ENCODE data around the gene CASS4. TPM values are rescaled to one million over a fixed set of nuclear protein-coding genes. Genes with fewer than 3 reads are reported as not detected.

CASS4 gene
- total RNA-seq, 1 donor: under 0.01 TPM

GRCh38 chr20:56373942-56374341, 38.1 kb upstream of the CASS4 start:
- Histone ChIP-seq H3K4me2 (ENCODE audit: insufficient read depth, low read length) (peak overlapping the region; percentile 1), H3K4me3 (ENCODE audit: insufficient read depth, low read length) (no peak overlapping the region), H2AFZ (ENCODE audit: low read length) (no peak overlapping the region), H3K4me1 (ENCODE audit: insufficient read depth, low read length) (peaks cover 4% of the 10 kb centered on the region), H3K9me3 (ENCODE audit: low read depth, low read length) (no peaks in the 10 kb centered on the region), H3K36me3 (ENCODE audit: insufficient read depth, low read length) (peaks cover 35% of the 10 kb centered on the region), H3K27me3 (ENCODE audit: insufficient read depth, low read length) (no peaks in the 10 kb centered on the region), H4K20me1 (ENCODE audit: insufficient read depth, low read length) (no peaks in the 10 kb centered on the region), H3K79me2 (ENCODE audit: insufficient read depth, low read length) (peaks cover 60% of the 10 kb centered on the region), H3K27ac (ENCODE audit: low read depth, low read length) (peak overlapping the region; percentile 38)
- TF ChIP-seq, protein P1, sequence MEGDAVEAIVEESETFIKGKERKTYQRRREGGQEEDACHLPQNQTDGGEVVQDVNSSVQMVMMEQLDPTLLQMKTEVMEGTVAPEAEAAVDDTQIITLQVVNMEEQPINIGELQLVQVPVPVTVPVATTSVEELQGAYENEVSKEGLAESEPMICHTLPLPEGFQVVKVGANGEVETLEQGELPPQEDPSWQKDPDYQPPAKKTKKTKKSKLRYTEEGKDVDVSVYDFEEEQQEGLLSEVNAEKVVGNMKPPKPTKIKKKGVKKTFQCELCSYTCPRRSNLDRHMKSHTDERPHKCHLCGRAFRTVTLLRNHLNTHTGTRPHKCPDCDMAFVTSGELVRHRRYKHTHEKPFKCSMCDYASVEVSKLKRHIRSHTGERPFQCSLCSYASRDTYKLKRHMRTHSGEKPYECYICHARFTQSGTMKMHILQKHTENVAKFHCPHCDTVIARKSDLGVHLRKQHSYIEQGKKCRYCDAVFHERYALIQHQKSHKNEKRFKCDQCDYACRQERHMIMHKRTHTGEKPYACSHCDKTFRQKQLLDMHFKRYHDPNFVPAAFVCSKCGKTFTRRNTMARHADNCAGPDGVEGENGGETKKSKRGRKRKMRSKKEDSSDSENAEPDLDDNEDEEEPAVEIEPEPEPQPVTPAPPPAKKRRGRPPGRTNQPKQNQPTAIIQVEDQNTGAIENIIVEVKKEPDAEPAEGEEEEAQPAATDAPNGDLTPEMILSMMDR (IDR thresholded peaks at IDR 0.05; ENCODE audit: extremely low read depth, low read depth, low read length): no peak
- DNase-seq (ENCODE audit: insufficient read length, low spot score, missing footprints): peak; percentile 83

- Histone ChIP-seq H3K4me2 (ENCODE audit: insufficient read depth, low read length) (peak overlapping the region; percentile 1), H3K79me2 (ENCODE audit: insufficient read depth, low read length) (peaks cover 70% of the 10 kb centered on the region), H3K4me1 (ENCODE audit: insufficient read depth, low read length) (peaks cover 14% of the 10 kb centered on the region), H3K4me3 (ENCODE audit: insufficient read depth, low read length) (no peak overlapping the region), H3K27ac (ENCODE audit: low read depth, low read length) (no peak overlapping the region), H2AFZ (ENCODE audit: low read length) (no peak overlapping the region), H4K20me1 (ENCODE audit: insufficient read depth, low read length) (no peaks in the 10 kb centered on the region), H3K36me3 (ENCODE audit: insufficient read depth, low read length) (peaks cover 34% of the 10 kb centered on the region), H3K9me3 (ENCODE audit: low read depth, low read length) (no peaks in the 10 kb centered on the region), H3K27me3 (ENCODE audit: insufficient read depth, low read length) (no peaks in the 10 kb centered on the region)
- no peak for DNase-seq (ENCODE audit: insufficient read length, low spot score, missing footprints)
- TF ChIP-seq, protein P1 (IDR thresholded peaks at IDR 0.05; ENCODE audit: extremely low read depth, low read depth, low read length): no peak
These were observed 35.7 kb upstream of the CASS4 start for GRCh38 chr20:56376331-56376730.

DNA sequence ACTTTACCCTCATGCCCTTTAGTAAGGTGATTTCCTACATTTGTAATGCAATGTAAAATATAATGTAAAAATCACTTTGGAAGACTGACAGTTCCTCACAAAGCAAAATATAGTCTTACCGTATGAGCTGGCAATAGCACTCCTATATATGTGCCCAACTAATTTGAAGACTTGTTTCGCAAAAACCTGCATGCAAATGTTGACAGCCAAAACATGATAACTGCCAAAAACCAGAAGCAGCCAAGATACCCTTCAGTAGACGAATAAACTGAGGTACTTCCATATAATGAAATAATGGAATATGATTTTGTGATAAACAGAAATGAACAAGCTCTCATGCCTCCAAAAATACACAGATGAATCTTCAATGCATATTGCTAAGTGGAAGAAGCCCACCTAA, 33.7 kb upstream of the CASS4 start:
- Histone ChIP-seq H2AFZ (ENCODE audit: low read length) (no peak overlapping the region), H3K4me2 (ENCODE audit: insufficient read depth, low read length) (no peak overlapping the region), H3K4me1 (ENCODE audit: insufficient read depth, low read length) (peaks cover 19% of the 10 kb centered on the region), H3K9me3 (ENCODE audit: low read depth, low read length) (no peaks in the 10 kb centered on the region), H4K20me1 (ENCODE audit: insufficient read depth, low read length) (no peaks in the 10 kb centered on the region), H3K4me3 (ENCODE audit: insufficient read depth, low read length) (no peak overlapping the region), H3K27ac (ENCODE audit: low read depth, low read length) (no peak overlapping the region), H3K36me3 (ENCODE audit: insufficient read depth, low read length) (peaks cover 20% of the 10 kb centered on the region), H3K79me2 (ENCODE audit: insufficient read depth, low read length) (peaks cover 71% of the 10 kb centered on the region), H3K27me3 (ENCODE audit: insufficient read depth, low read length) (no peaks in the 10 kb centered on the region)
- no peak for DNase-seq (ENCODE audit: insufficient read length, low spot score, missing footprints)
- TF ChIP-seq, protein P1 (IDR thresholded peaks at IDR 0.05; ENCODE audit: extremely low read depth, low read depth, low read length): no peak

GRCh38 chr20:56380375-56380774, 31.7 kb upstream of the CASS4 start:
- H3K4me1 ChIP-seq (ENCODE audit: insufficient read depth, low read length): peaks cover 31% of the 10 kb centered on the region

More at GRCh38 chr20:56380375-56380774, 31.7 kb upstream of the CASS4 start:
- Histone ChIP-seq H4K20me1 (ENCODE audit: insufficient read depth, low read length) (no peaks in the 10 kb centered on the region), H3K4me3 (ENCODE audit: insufficient read depth, low read length) (no peak overlapping the region), H3K4me2 (ENCODE audit: insufficient read depth, low read length) (peak overlapping the region; percentile 7), H3K27me3 (ENCODE audit: insufficient read depth, low read length) (no peaks in the 10 kb centered on the region), H2AFZ (ENCODE audit: low read length) (no peak overlapping the region), H3K36me3 (ENCODE audit: insufficient read depth, low read length) (peaks cover 29% of the 10 kb centered on the region), H3K79me2 (ENCODE audit: insufficient read depth, low read length) (peaks cover 79% of the 10 kb centered on the region), H3K27ac (ENCODE audit: low read depth, low read length) (peak overlapping the region; percentile 65), H3K9me3 (ENCODE audit: low read depth, low read length) (no peaks in the 10 kb centered on the region)
- TF ChIP-seq, protein P1 (IDR thresholded peaks at IDR 0.05; ENCODE audit: extremely low read depth, low read depth, low read length): no peak
- no peak for DNase-seq (ENCODE audit: insufficient read length, low spot score, missing footprints)
